Small intestine (tissue), 7 donors: ENCODE results near the gene IFIT1. TPM values are rescaled to one million over a fixed set of nuclear protein-coding genes. Genes with fewer than 3 reads are reported as not detected.

Experiments
- DNase-seq, 2 donors: peaks; one replicate each; pipeline versions ENCODE4 v3.0.0 to v3.0.0-alpha.2; 2013
- FAIRE-seq: peaks from 2 replicates; lab custom pipeline; 2012; peaks lifted over from hg19 to GRCh38; lab: Jason Lieb, UNC
- H3K27ac ChIP-seq, 3 donors: one replicate each; pipeline ENCODE4 v1.5.1; 2013; ENCODE audit warnings: low read length in 2 of 3, mild to moderate bottlenecking in 2 of 3, control low read depth in 1 of 3, inconsistent platforms in 1 of 3, low read depth in 1 of 3, moderate library complexity in 1 of 3
- H3K27me3 ChIP-seq, 3 donors: one replicate each; pipeline ENCODE4 v1.6.1; 2013; ENCODE audit warnings: low read length in 3 of 3, inconsistent platforms in 1 of 3; ENCODE audit not compliant: control insufficient read depth in 3 of 3, insufficient read depth in 3 of 3
- H3K36me3 ChIP-seq, 3 donors: one replicate each; pipeline ENCODE4 v1.6.1; 2013; ENCODE audit warnings: low read length in 3 of 3, inconsistent platforms in 1 of 3, low read depth in 1 of 3, mild to moderate bottlenecking in 1 of 3, moderate library complexity in 1 of 3; ENCODE audit not compliant: control insufficient read depth in 3 of 3, insufficient read depth in 2 of 3
- H3K4me1 ChIP-seq, 3 donors: one replicate each; pipeline ENCODE4 v1.6.1; 2013; ENCODE audit warnings: low read length in 2 of 3, inconsistent platforms in 1 of 3, low read depth in 1 of 3, mild to moderate bottlenecking in 1 of 3, moderate library complexity in 1 of 3; ENCODE audit not compliant: control insufficient read depth in 3 of 3, insufficient read depth in 2 of 3
- H3K4me3 ChIP-seq, 3 donors: one replicate each; pipeline ENCODE4 v1.5.1; 2013; ENCODE audit warnings: low read length in 3 of 3, control low read depth in 1 of 3, inconsistent platforms in 1 of 3, low read depth in 1 of 3, mild to moderate bottlenecking in 1 of 3, moderate library complexity in 1 of 3
- H3K9me3 ChIP-seq, 2 donors: one replicate each; pipeline ENCODE4 v1.6.1; 2013; ENCODE audit warnings: low read depth in 1 of 2, low read length in 1 of 2; ENCODE audit not compliant: control insufficient read depth in 2 of 2, insufficient read depth in 1 of 2
- WGBS, 3 donors: extraction: QIAGEN DNeasy Blood & Tissue Kit; methylation state at CpG; one replicate each; pipeline ENCODE4 v1.1.7; 2013; 5-methylcytosine and 5-hydroxymethylcytosine counted together
- polyA plus RNA-seq, 4 donors: library from polyadenylated mRNA; stranded (reverse) in 3 of 4; unstranded in 1 of 4; fragments of 200-250 nt in 3 of 4; fragments of 120-200 nt in 1 of 4; gene quantifications; one replicate each; pipeline versions ENCODE4 v1.2.1 to v1.2.3, GENCODE V29; 2013
- donor health status: healthy with polysubstance abuse.
- donor health status: control.
- donor health status: control.
- donor health status: Bipolar disorder and iron deficiency.
- donor health status: healthy.

IFIT1 gene
- polyA plus RNA-seq, 4 donors = 1.4 to 7.5 (median 3.1) TPM

- 76 to 87% (median 84%) methylated on average over 2 of the region's 2 CpGs for WGBS, 3 donors
- DNase-seq (no peak), FAIRE-seq (no peak)
- no peaks in the 10 kb centered on the region for H3K27me3 ChIP-seq
- peaks cover 0 to 12% of the 10 kb centered on the region in 2 donors for H3K9me3 ChIP-seq
- no peaks in the 10 kb centered on the region for H3K36me3 ChIP-seq
- no peak overlapping the region for H3K4me3 ChIP-seq
- H3K4me1 ChIP-seq = peaks cover 0 to 20% (median 0%) of the 10 kb centered on the region in 3 donors
- no peak overlapping the region for H3K27ac ChIP-seq
These were observed 34.4 kb upstream of the IFIT1 start for GRCh38 chr10:89357975-89358374.

- H3K36me3 ChIP-seq = no peaks in the 10 kb centered on the region
- H3K27ac ChIP-seq = no peak overlapping the region
- H3K27me3 ChIP-seq = no peaks in the 10 kb centered on the region
- peak; percentile 31 to 57 for DNase-seq
- no peak for FAIRE-seq
- no peak overlapping the region for H3K4me3 ChIP-seq
- no peaks in the 10 kb centered on the region for H3K9me3 ChIP-seq
- H3K4me1 ChIP-seq = peaks cover 0 to 18% (median 0%) of the 10 kb centered on the region in 3 donors
These were observed 32.3 kb upstream of the IFIT1 start for GRCh38 chr10:89360157-89360556.

- peaks cover 0 to 16% (median 0%) of the 10 kb centered on the region in 3 donors for H3K4me1 ChIP-seq
- no peak overlapping the region for H3K4me3 ChIP-seq
- no peak overlapping the region for H3K27ac ChIP-seq
- no peaks in the 10 kb centered on the region for H3K9me3 ChIP-seq
- DNase-seq (no peak), FAIRE-seq (no peak)
- H3K27me3 ChIP-seq = no peaks in the 10 kb centered on the region
- H3K36me3 ChIP-seq = no peaks in the 10 kb centered on the region
These were observed 29.5 kb upstream of the IFIT1 start for GRCh38 chr10:89362929-89363328.

GRCh38 chr10:89363729-89364442, 28.5 kb upstream of the IFIT1 start:
- Histone ChIP-seq H3K9me3 (no peaks in the 10 kb centered on the region), H3K27ac (no peak overlapping the region), H3K27me3 (no peaks in the 10 kb centered on the region), H3K36me3 (no peaks in the 10 kb centered on the region), H3K4me1 (peaks cover 0 to 20% (median 0%) of the 10 kb centered on the region in 3 donors), H3K4me3 (no peak overlapping the region)
- no peak for FAIRE-seq
- 76 to 80% (median 80%) methylated on average over 5 to 6 of the region's 6 CpGs for WGBS, 3 donors
- no peak for DNase-seq

- no peak for FAIRE-seq
- WGBS, 3 donors = 94 to 100% (median 100%) methylated on average over 1 of the region's 1 CpG
These were observed 27.9 kb upstream of the IFIT1 start for GRCh38 chr10:89364531-89364930.

GRCh38 chr10:89367529-89367928, 24.9 kb upstream of the IFIT1 start:
- Histone ChIP-seq H3K9me3 (no peaks in the 10 kb centered on the region), H3K36me3 (no peaks in the 10 kb centered on the region), H3K27me3 (no peaks in the 10 kb centered on the region), H3K4me1 (peaks cover 0 to 15% (median 0%) of the 10 kb centered on the region in 3 donors), H3K4me3 (no peak overlapping the region), H3K27ac (no peak overlapping the region)
- 52 to 67% (median 55%) methylated on average over 4 of the region's 4 CpGs for WGBS, 3 donors
- DNase-seq (peak in 1 of 2 donors; percentile 32), FAIRE-seq (no peak)

More at GRCh38 chr10:89364531-89364930, 27.9 kb upstream of the IFIT1 start:
- DNase-seq = no peak
- no peak overlapping the region for H3K27ac ChIP-seq
- H3K27me3 ChIP-seq = no peaks in the 10 kb centered on the region
- peaks cover 0 to 20% (median 0%) of the 10 kb centered on the region in 3 donors for H3K4me1 ChIP-seq
- H3K36me3 ChIP-seq = no peaks in the 10 kb centered on the region
- no peak overlapping the region for H3K4me3 ChIP-seq
- H3K9me3 ChIP-seq = no peaks in the 10 kb centered on the region

GRCh38 chr10:89368129-89368528, 24.3 kb upstream of the IFIT1 start:
- Histone ChIP-seq H3K36me3 (no peaks in the 10 kb centered on the region), H3K27me3 (no peaks in the 10 kb centered on the region), H3K4me3 (no peak overlapping the region), H3K27ac (no peak overlapping the region), H3K9me3 (no peaks in the 10 kb centered on the region), H3K4me1 (peaks cover 0 to 13% (median 0%) of the 10 kb centered on the region in 3 donors)
- FAIRE-seq (no peak), DNase-seq (no peak)
- WGBS, 3 donors = 47 to 65% (median 65%) methylated on average over 1 of the region's 1 CpG

- H3K27ac ChIP-seq = no peak overlapping the region
- FAIRE-seq = no peak
- DNase-seq = peak in 1 of 2 donors; percentile 49
These were observed 23.0 kb upstream of the IFIT1 start for GRCh38 chr10:89369156-89370105.

More at GRCh38 chr10:89369156-89370105, 23.0 kb upstream of the IFIT1 start:
- no peaks in the 10 kb centered on the region for H3K36me3 ChIP-seq
- no peak overlapping the region for H3K4me3 ChIP-seq
- H3K4me1 ChIP-seq = peaks cover 0 to 26% (median 0%) of the 10 kb centered on the region in 3 donors
- H3K9me3 ChIP-seq = no peaks in the 10 kb centered on the region
- 49 to 55% (median 53%) methylated on average over 5 of the region's 5 CpGs for WGBS, 3 donors
- no peaks in the 10 kb centered on the region for H3K27me3 ChIP-seq
